22Rv1 (cell line): ENCODE measurements around the gene TAF9.

Experiments
- ZFX ChIP-seq: fragments of 450-650 bp; IDR thresholded peaks from 2 replicates; pipeline ENCODE4 v1.6.1; 2017; ENCODE audit warnings: antibody characterized with exemption, borderline replicate concordance
- TF ChIP-seq, protein P1 (sequence below): fragments of 450-650 bp; IDR thresholded peaks from 2 replicates; pipeline ENCODE4 v1.5.1; 2017; ENCODE audit warnings: mild to moderate bottlenecking

DNA sequence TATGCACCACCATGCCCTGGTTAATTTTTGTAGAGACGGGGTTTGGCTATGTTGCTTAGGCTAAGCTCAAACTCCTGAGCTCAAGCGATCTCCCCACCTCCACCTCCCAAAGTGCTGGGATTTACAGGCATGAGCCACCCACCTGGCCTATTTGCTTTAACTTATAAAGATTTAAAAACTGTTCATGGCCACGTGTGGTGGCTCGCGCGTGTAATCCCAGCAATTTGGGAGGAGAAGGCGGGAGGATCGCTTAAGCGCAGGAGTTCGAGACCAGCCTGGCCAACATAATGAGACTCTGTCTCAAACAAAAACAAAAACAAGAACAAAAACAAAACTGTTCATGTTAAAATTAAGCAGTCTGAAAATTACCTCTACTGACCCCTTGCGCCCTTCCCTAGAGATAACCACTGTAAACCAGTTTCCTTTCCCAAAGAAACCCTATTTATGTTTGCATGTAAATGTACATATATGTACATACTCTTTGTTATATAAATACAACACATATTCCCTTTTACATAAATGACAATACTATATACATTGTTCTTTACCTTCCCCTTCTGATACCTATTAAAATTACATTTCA, 1.5 kb downstream of the TAF9 start:
- TF ChIP-seq, protein P1, sequence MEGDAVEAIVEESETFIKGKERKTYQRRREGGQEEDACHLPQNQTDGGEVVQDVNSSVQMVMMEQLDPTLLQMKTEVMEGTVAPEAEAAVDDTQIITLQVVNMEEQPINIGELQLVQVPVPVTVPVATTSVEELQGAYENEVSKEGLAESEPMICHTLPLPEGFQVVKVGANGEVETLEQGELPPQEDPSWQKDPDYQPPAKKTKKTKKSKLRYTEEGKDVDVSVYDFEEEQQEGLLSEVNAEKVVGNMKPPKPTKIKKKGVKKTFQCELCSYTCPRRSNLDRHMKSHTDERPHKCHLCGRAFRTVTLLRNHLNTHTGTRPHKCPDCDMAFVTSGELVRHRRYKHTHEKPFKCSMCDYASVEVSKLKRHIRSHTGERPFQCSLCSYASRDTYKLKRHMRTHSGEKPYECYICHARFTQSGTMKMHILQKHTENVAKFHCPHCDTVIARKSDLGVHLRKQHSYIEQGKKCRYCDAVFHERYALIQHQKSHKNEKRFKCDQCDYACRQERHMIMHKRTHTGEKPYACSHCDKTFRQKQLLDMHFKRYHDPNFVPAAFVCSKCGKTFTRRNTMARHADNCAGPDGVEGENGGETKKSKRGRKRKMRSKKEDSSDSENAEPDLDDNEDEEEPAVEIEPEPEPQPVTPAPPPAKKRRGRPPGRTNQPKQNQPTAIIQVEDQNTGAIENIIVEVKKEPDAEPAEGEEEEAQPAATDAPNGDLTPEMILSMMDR, result no peak
- no peak for TF ChIP-seq ZFX
